ENCODE data around the gene RERE. TPM values are rescaled to one million over a fixed set of nuclear protein-coding genes. Genes with fewer than 3 reads are reported as not detected.

The RERE gene
- total and polyA plus RNA-seq, 2 donors (not counting 3 experiments of a cell fraction or from before 2014, with no cell fraction given): 14.1 to 113 TPM

DNA sequence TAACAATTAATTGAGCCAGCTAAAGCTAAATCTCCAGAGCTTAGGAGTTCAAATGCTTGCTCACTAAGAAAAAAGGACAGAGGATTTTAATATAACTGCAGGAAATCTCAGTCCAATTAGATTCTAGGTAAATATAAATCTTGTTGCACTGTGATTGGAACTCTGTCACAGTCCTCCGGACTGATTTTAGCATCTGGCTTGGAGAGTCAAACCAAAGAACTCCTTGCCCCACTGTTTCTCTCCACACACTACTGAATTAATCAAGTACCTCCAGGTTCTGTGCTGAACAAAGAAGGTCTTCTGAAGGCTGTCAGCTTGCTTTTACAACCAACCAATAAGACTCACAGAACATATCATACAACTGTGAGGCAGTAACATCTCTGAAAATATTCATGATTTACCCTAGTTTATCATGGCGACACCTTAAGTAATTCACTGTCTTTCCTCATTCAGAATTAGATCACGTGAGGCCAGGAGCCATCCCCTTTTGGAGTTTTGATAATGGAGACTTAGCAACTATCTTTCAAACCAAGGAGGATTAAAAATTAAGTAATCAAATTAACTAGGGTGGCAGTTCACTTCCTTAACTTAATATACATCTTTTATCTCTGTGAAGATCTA, 176.0 kb downstream of the RERE start:
- TF ChIP-seq MAX (IDR thresholded peaks at IDR 0.05; ENCODE audit: insufficient read depth, insufficient read length) (no peak), CTCF (IDR thresholded peaks at IDR 0.05; ENCODE audit: extremely low read depth in 1 of 2, insufficient read depth in 1 of 2, low read depth in 1 of 2, low read length in 2 of 2) (no peak), FOS (IDR thresholded peaks at IDR 0.05; ENCODE audit: borderline replicate concordance, insufficient read depth, low read length) (no peak), POLR2A (IDR thresholded peaks at IDR 0.05; ENCODE audit: low read depth, low read length) (no peak), JUN (IDR thresholded peaks at IDR 0.05; ENCODE audit: borderline replicate concordance, insufficient read depth, insufficient read length, low read depth) (no peak), EZH2 (IDR thresholded peaks at IDR 0.05; ENCODE audit: borderline replicate concordance, low read depth, low read length, severe bottlenecking) (no peak), MYC (IDR thresholded peaks at IDR 0.05; ENCODE audit: low read depth, low read length) (no peak), POLR2AphosphoS5 (IDR thresholded peaks at IDR 0.05; ENCODE audit: insufficient read depth, low read depth, low read length) (no peak), GATA2 (IDR thresholded peaks at IDR 0.05; ENCODE audit: insufficient read depth, insufficient read length, low read depth, low read length) (no peak)
- Histone ChIP-seq H3K9me3 (replicated peaks; ENCODE audit: control insufficient read depth, insufficient read depth, low read length) (no peaks in the 10 kb centered on the region), H3K4me3 (replicated peaks in 1 of 3; ENCODE audit: insufficient read depth in 1 of 3, low read depth in 1 of 3, low read length in 3 of 3) (no peak overlapping the region), H3K27me3 (ENCODE audit: control insufficient read depth in 2 of 2, insufficient read depth in 2 of 2, low read length in 2 of 2) (no peaks in the 10 kb centered on the region), H3K9me1 (replicated peaks; ENCODE audit: control insufficient read depth, extremely low read depth, insufficient read depth, low read length) (no peaks in the 10 kb centered on the region), H3K9ac (replicated peaks; ENCODE audit: extremely low read depth, insufficient read depth, low read length) (no peak overlapping the region), H3K79me2 (ENCODE audit: control insufficient read depth, insufficient read depth, low read length) (peaks cover 38% of the 10 kb centered on the region), H2AFZ (ENCODE audit: low read depth, low read length) (no peak overlapping the region), H3K4me1 (ENCODE audit: control insufficient read depth, extremely low read depth, insufficient read depth, low read length) (no peaks in the 10 kb centered on the region), H4K20me1 (replicated peaks; ENCODE audit: control insufficient read depth, extremely low read depth, insufficient read depth, low read length) (no peaks in the 10 kb centered on the region), H3K36me3 (ENCODE audit: control insufficient read depth in 2 of 2, extremely low read depth in 1 of 2, insufficient read depth in 2 of 2, low read length in 2 of 2) (no peaks in the 10 kb centered on the region), H3K27ac (ENCODE audit: insufficient read depth, low read depth, low read length) (no peak overlapping the region), H3K4me2 (ENCODE audit: insufficient read depth, low read length) (no peak overlapping the region)
- no peak for DNase-seq (ENCODE audit: low read depth, low spot score)
- no TSS peak for BruUV-seq (replicated peaks)
- dilution Hi-C loops (cut with MboI; ENCODE audit: extremely low pct_ligation_motif_present, low sequenced_read_pairs) (no loop called here), intact Hi-C loops (cut with micrococcal nuclease) (no loop called here)
- ChIA-PET POLR2A (no interaction called here), CTCF (interaction anchor here (0.9 to 1.0 kb wide), 2 partner anchors 30 to 43 kb away, joined by 3 read pairs; no protein-coding TSS in a partner anchor)
- FAIRE-seq: no peak
